H1 (cell line): ENCODE measurements around the gene CD300A. TPM values are rescaled to one million over a fixed set of nuclear protein-coding genes. Genes with fewer than 3 reads are reported as not detected.

Experiments
- CTCF ChIA-PET: fragments of 300-600 bp; sonication (Branson Sonifier 250); formaldehyde crosslinking; loops from one replicate; lab custom pipeline; 2021; ENCODE audit not compliant: partially characterized antibody; lab: Charles Lee
- POLR2A ChIA-PET: fragments of 300-600 bp; sonication (Branson Sonifier 250); formaldehyde crosslinking; loops from one replicate; lab custom pipeline; 2021; ENCODE audit warnings: inconsistent platforms; ENCODE audit not compliant: partially characterized antibody; lab: Charles Lee
- DNase-seq, 2 experiments: peaks; one replicate each; pipeline versions ENCODE4 v3.0.0 to v3.0.0-alpha.2; 2010 to 2022; ENCODE audit warnings: low spot score in 2 of 2, low read depth in 1 of 2, mixed read lengths in 1 of 2
- FAIRE-seq: peaks from 2 replicates; lab custom pipeline; 2011; peaks lifted over from hg19 to GRCh38; lab: Jason Lieb, UNC
- H2AFZ ChIP-seq: 2 replicates; pipeline ENCODE4 v1.8.1; 2012; ENCODE audit warnings: low read length, inconsistent platforms
- H2AK5ac ChIP-seq: 2 replicates; pipeline ENCODE4 v1.6.1; 2013; ENCODE audit warnings: low read depth, low read length
- H2BK120ac ChIP-seq: replicated peaks from 2 replicates; pipeline ENCODE3; 2013; ENCODE audit warnings: low read depth, low read length, inconsistent platforms
- H2BK12ac ChIP-seq: 2 replicates; pipeline ENCODE4 v1.6.1; 2013; ENCODE audit warnings: low read depth, low read length
- H2BK15ac ChIP-seq: 2 replicates; pipeline ENCODE4 v1.6.1; 2013; ENCODE audit warnings: low read length
- H2BK20ac ChIP-seq: 2 replicates; pipeline ENCODE4 v1.6.1; 2013; ENCODE audit warnings: low read length
- H2BK5ac ChIP-seq: 2 replicates; pipeline ENCODE4 v1.6.1; 2013; ENCODE audit warnings: low read depth, low read length
- H3K14ac ChIP-seq: 2 replicates; pipeline ENCODE4 v1.6.1; 2013; ENCODE audit warnings: inconsistent platforms; ENCODE audit not compliant: insufficient read length
- H3K18ac ChIP-seq: 2 replicates; pipeline ENCODE4 v1.6.1; 2013; ENCODE audit warnings: low read length; ENCODE audit errors: extremely low read depth
- H3K23ac ChIP-seq: 2 replicates; pipeline ENCODE4 v1.6.1; 2013; ENCODE audit warnings: inconsistent platforms; ENCODE audit not compliant: insufficient read length
- H3K23me2 ChIP-seq: 2 replicates; pipeline ENCODE4 v1.6.1; 2013; ENCODE audit warnings: low read depth, low read length
- H3K27ac ChIP-seq: 2 replicates; pipeline ENCODE4 v1.6.1; 2011; ENCODE audit warnings: low read depth, low read length, inconsistent platforms
- H3K27me3 ChIP-seq, 4 experiments: replicated peaks in 1 of 4; 1 replicate in 1 of 4; 2 replicates in 3 of 4; pipeline versions ENCODE4 v1.6.1 to v1.8.1; 2011 to 2013; ENCODE audit warnings: low read length in 3 of 4, mild to moderate bottlenecking in 3 of 4, inconsistent platforms in 2 of 4, mixed read lengths in 2 of 4, moderate library complexity in 1 of 4; ENCODE audit not compliant: control insufficient read depth in 3 of 4, insufficient read depth in 3 of 4; ENCODE audit errors: extremely low read depth in 1 of 4
- H3K36me3 ChIP-seq, 4 experiments: 2 replicates each; pipeline versions ENCODE4 v1.6.1 to v1.8.1; 2011 to 2013; ENCODE audit warnings: mild to moderate bottlenecking in 4 of 4, low read length in 3 of 4, moderate library complexity in 2 of 4, control low read depth in 1 of 4, inconsistent platforms in 1 of 4; ENCODE audit not compliant: insufficient read depth in 4 of 4, control insufficient read depth in 2 of 4
- H3K4ac ChIP-seq: replicated peaks from 2 replicates; pipeline ENCODE3; 2013; ENCODE audit warnings: low read length, low read depth, mixed read lengths, inconsistent platforms; ENCODE audit not compliant: insufficient read length
- H3K4me1 ChIP-seq, 4 experiments: replicated peaks in 1 of 4; 1 replicate in 1 of 4; 2 replicates in 3 of 4; pipeline versions ENCODE4 v1.6.1 to v1.8.1; 2011 to 2013; ENCODE audit warnings: low read length in 3 of 4, inconsistent platforms in 2 of 4, mixed read lengths in 1 of 4; ENCODE audit not compliant: insufficient read depth in 4 of 4, control insufficient read depth in 3 of 4
- H3K4me2 ChIP-seq, 2 experiments: 2 replicates each; pipeline versions ENCODE4 v1.6.1 to v1.8.1; 2011 to 2013; ENCODE audit warnings: low read depth in 2 of 2, low read length in 2 of 2, control low read depth in 1 of 2, inconsistent platforms in 1 of 2, mild to moderate bottlenecking in 1 of 2; ENCODE audit not compliant: insufficient read depth in 1 of 2
- H3K4me3 ChIP-seq, 4 experiments: fragments of 200-600, 300-600 bp in 1 of 4; sonication (generic), shearing (Covaris generic), sonication (Bioruptor Twin) in 1 of 4; 2 replicates each; pipeline versions ENCODE4 v1.5.1 to v1.8.1; 2011 to 2016; ENCODE audit warnings: low read length in 4 of 4, low read depth in 3 of 4, control low read depth in 2 of 4, inconsistent platforms in 2 of 4, mild to moderate bottlenecking in 2 of 4, mixed read lengths in 1 of 4, moderate library complexity in 1 of 4; ENCODE audit not compliant: insufficient read depth in 2 of 4; ENCODE audit errors: extremely low read depth in 1 of 4
- H3K56ac ChIP-seq: replicated peaks from 2 replicates; pipeline ENCODE3; 2013; ENCODE audit warnings: low read depth, mild to moderate bottlenecking, mixed read lengths, low read length, inconsistent platforms; ENCODE audit not compliant: insufficient read length
- H3K79me1 ChIP-seq: 2 replicates; pipeline ENCODE4 v1.6.1; 2013; ENCODE audit warnings: low read depth, low read length, control low read depth
- H3K79me2 ChIP-seq, 2 experiments: 2 replicates each; pipeline versions ENCODE4 v1.6.1 to v1.8.1; 2012 to 2013; ENCODE audit warnings: low read length in 2 of 2, mild to moderate bottlenecking in 2 of 2, inconsistent platforms in 1 of 2; ENCODE audit not compliant: insufficient read depth in 2 of 2, control insufficient read depth in 1 of 2
- H3K9ac ChIP-seq, 4 experiments: replicated peaks in 1 of 4; 1 replicate in 1 of 4; 2 replicates in 3 of 4; pipeline versions ENCODE4 v1.6.1 to v1.8.1; 2011 to 2013; ENCODE audit warnings: low read depth in 3 of 4, low read length in 3 of 4, control low read depth in 2 of 4, mild to moderate bottlenecking in 2 of 4, moderate library complexity in 2 of 4, inconsistent platforms in 1 of 4; ENCODE audit errors: extremely low read depth in 1 of 4
- H3K9me3 ChIP-seq, 2 experiments: 2 replicates each; pipeline versions ENCODE4 v1.6.1 to v1.8.1; 2012 to 2013; ENCODE audit warnings: mild to moderate bottlenecking in 2 of 2, moderate library complexity in 2 of 2, control low read depth in 1 of 2, inconsistent platforms in 1 of 2, low read depth in 1 of 2, low read length in 1 of 2, mixed read lengths in 1 of 2; ENCODE audit not compliant: insufficient read depth in 2 of 2
- H4K20me1 ChIP-seq, 2 experiments: replicated peaks in 1 of 2; 2 replicates each; pipeline versions ENCODE3 to v1.8.1; 2011 to 2013; ENCODE audit warnings: inconsistent platforms in 2 of 2, low read length in 2 of 2, mild to moderate bottlenecking in 1 of 2; ENCODE audit not compliant: insufficient read depth in 2 of 2, control insufficient read depth in 1 of 2
- H4K5ac ChIP-seq: 2 replicates; pipeline ENCODE4 v1.6.1; 2013; ENCODE audit warnings: low read length, low read depth, mixed read lengths, inconsistent platforms; ENCODE audit not compliant: insufficient read length
- H4K8ac ChIP-seq: 2 replicates; pipeline ENCODE4 v1.8.0; 2013; ENCODE audit warnings: mild to moderate bottlenecking, moderate library complexity, low read length, inconsistent platforms; ENCODE audit not compliant: insufficient read depth; ENCODE audit errors: extremely low read depth
- H4K91ac ChIP-seq: replicated peaks from 2 replicates; pipeline ENCODE3; 2013; ENCODE audit warnings: low read length, mixed read lengths, inconsistent platforms; ENCODE audit not compliant: insufficient read length
- ASH2L ChIP-seq: fragments of 200-600, 300-600 bp; sonication (generic); IDR thresholded peaks from one replicate; pipeline ENCODE4 v1.7.1; 2017; ENCODE audit warnings: low read length
- BCL11A ChIP-seq, 2 experiments: IDR thresholded peaks; one replicate each; pipeline ENCODE4 v1.6.1; 2011; ENCODE audit warnings: low read depth in 2 of 2, low read length in 2 of 2, mild to moderate bottlenecking in 2 of 2
- CEBPB ChIP-seq: IDR thresholded peaks from 2 replicates; pipeline ENCODE4 v1.6.1; 2012; ENCODE audit warnings: low read depth, low read length
- KDM1A ChIP-seq: fragments of 200-600, 300-600 bp; sonication (generic); IDR thresholded peaks from 2 replicates; pipeline ENCODE4 v1.7.1; 2016; ENCODE audit warnings: mild to moderate bottlenecking, low read length, borderline replicate concordance
- POU5F1 ChIP-seq: IDR thresholded peaks from 2 replicates; pipeline ENCODE4 v1.6.1; 2011; ENCODE audit warnings: low read depth, mild to moderate bottlenecking, low read length, moderate library complexity
- RFX5 ChIP-seq: IDR thresholded peaks from 2 replicates; pipeline ENCODE4 v1.6.1; 2011; ENCODE audit warnings: low read depth, low read length, improper control_type of control experiment, borderline replicate concordance
- SP4 ChIP-seq: IDR thresholded peaks from 2 replicates; pipeline ENCODE4 v1.6.1; 2012; ENCODE audit warnings: low read length, inconsistent platforms
- TAF7 ChIP-seq: optimal IDR thresholded peaks from 2 replicates; pipeline ENCODE3; 2011; ENCODE audit warnings: low read depth, mild to moderate bottlenecking, inconsistent platforms, low read length, moderate library complexity, borderline replicate concordance
- TBP ChIP-seq: IDR thresholded peaks from 2 replicates; pipeline ENCODE4 v1.6.1; 2011; ENCODE audit warnings: low read depth, low read length, improper control_type of control experiment
- TEAD4 ChIP-seq: IDR thresholded peaks from 2 replicates; pipeline ENCODE4 v1.6.1; 2012; ENCODE audit warnings: low read depth, low read length, inconsistent platforms, mixed read lengths
- WGBS, 2 experiments: shearing (Covaris generic) in 1 of 2; methylation state at CpG; one replicate each; pipeline versions ENCODE4 v1.1.6 to v1.1.7; 2013 to 2015; ENCODE audit warnings: low lambda C conversion rate in 2 of 2, mixed read lengths in 2 of 2, inconsistent platforms in 1 of 2, low coverage in 1 of 2, missing lambda C conversion rate in 1 of 2; ENCODE audit not compliant: insufficient replicate concordance in 2 of 2, insufficient coverage in 1 of 2, insufficient read length in 1 of 2; ENCODE audit errors: extremely low coverage in 1 of 2, missing lambda C conversion rate in 1 of 2; 5-methylcytosine and 5-hydroxymethylcytosine counted together
- polyA plus RNA-seq, 7 experiments: library from polyadenylated mRNA; depleted of rRNA in 3 of 7; stranded (reverse) in 5 of 7; unstranded in 2 of 7; fragments of >200 nt in 5 of 7; fragments of 200-250 nt in 2 of 7; gene quantifications; 1 replicate in 5 of 7; 2 replicates in 1 of 7; 4 replicates in 1 of 7; pipeline versions ENCODE4 v1.2.1 to v1.2.3, GENCODE V29; 2011 to 2013; ENCODE audit warnings: missing spikeins in 2 of 7, mixed read lengths in 2 of 7
- total RNA-seq: library from RNA; stranded (reverse); fragmentation: NEBNext Ultra II Directional; extraction: Animal tissue kit (Norgen Biotek cat#: 25700); gene quantifications from 2 replicates; pipeline ENCODE4 v1.2.1, GENCODE V29; 2021

CD300A gene
- total and polyA plus RNA-seq, 2 of the 8 experiments (the other 6 are each of a cell fraction or from before 2014, with no cell fraction given), result 0.52 to 1.3 TPM

- ChIA-PET CTCF (interaction anchor here (0.7 kb wide), 2 partner anchors 67 to 99 kb away, joined by 3 read pairs; no protein-coding TSS in a partner anchor), POLR2A (interaction anchor here (0.6 kb wide), 1 partner anchor 344 kb away, joined by 3 read pairs; no protein-coding TSS in a partner anchor)
- H4K5ac ChIP-seq, result no peak overlapping the region
- no peak overlapping the region for H3K4me2 ChIP-seq
- H3K4me1 ChIP-seq, result peaks cover 0 to 6% (median 3%) of the 10 kb centered on the region in 4 experiments; a peak in 2 of 7 replicates
- 83% methylated on average over 10 of the region's 10 CpGs; no CpG with 5 or more reads in 1 of the 2 experiments for WGBS, 2 experiments
- FAIRE-seq (no peak), DNase-seq (no peak)
- H4K20me1 ChIP-seq, result peaks cover 0 to 8% of the 10 kb centered on the region in 2 experiments
- no peak overlapping the region for H3K14ac ChIP-seq
- H3K36me3 ChIP-seq, result no peaks in the 10 kb centered on the region
- H3K23ac ChIP-seq, result no peak overlapping the region
- H4K8ac ChIP-seq, result no peak overlapping the region
- no peak overlapping the region for H2BK20ac ChIP-seq
- H3K79me2 ChIP-seq, result no peaks in the 10 kb centered on the region
- H3K9me3 ChIP-seq, result no peaks in the 10 kb centered on the region
- no peak overlapping the region for H2BK120ac ChIP-seq
- no peak overlapping the region for H2BK12ac ChIP-seq
- H3K27ac ChIP-seq, result no peak overlapping the region
- H3K18ac ChIP-seq, result no peak overlapping the region
- no peak overlapping the region for H3K4ac ChIP-seq
- H2BK15ac ChIP-seq, result no peak overlapping the region
- H3K56ac ChIP-seq, result no peak overlapping the region
- no peak overlapping the region for H4K91ac ChIP-seq
- no peak overlapping the region for H3K9ac ChIP-seq
- H3K79me1 ChIP-seq, result no peaks in the 10 kb centered on the region
- H2BK5ac ChIP-seq, result no peak overlapping the region
- H3K23me2 ChIP-seq, result peaks cover 17% of the 10 kb centered on the region
- no peak overlapping the region for H3K4me3 ChIP-seq
- no peak overlapping the region for H2AFZ ChIP-seq
- H3K27me3 ChIP-seq, result peaks cover 0 to 14% (median 11%) of the 10 kb centered on the region in 4 experiments; a peak in 6 of 7 replicates
- H2AK5ac ChIP-seq, result no peak overlapping the region
- TF ChIP-seq RFX5, result no peak
- TF ChIP-seq TAF7, result no peak
- no peak for TF ChIP-seq TEAD4
- TF ChIP-seq BCL11A (IDR thresholded peaks at IDR 0.05; ENCODE audit: low read depth in 2 of 2, low read length in 2 of 2), result no peak
- TF ChIP-seq ASH2L, result no peak
- TF ChIP-seq SP4, result no peak
- TF ChIP-seq CEBPB, result no peak
- TF ChIP-seq KDM1A, result no peak
- no peak for TF ChIP-seq POU5F1
- TF ChIP-seq TBP, result no peak
Observed at GRCh38 chr17:74461611-74462010, 4.8 kb upstream of the CD300A start.
